Lung (tissue), 12 donors: Measurements from ENCODE around the gene SPIRE1. TPM values are rescaled to one million over a fixed set of nuclear protein-coding genes. Genes with fewer than 3 reads are reported as not detected.

ENCODE experiments used
- ATAC-seq: fragments of 200-7000 bp; cut with Tn5 transposase; one replicate; pipeline ENCODE4 v1.9.1; 2020; ENCODE audit warnings: moderate number of reproducible peaks; ENCODE audit not compliant: insufficient read depth, low FRiP score
- DNase-seq, 3 donors: peaks; one replicate each; pipeline ENCODE4 v3.0.0-alpha.2; 2013 to 2017
- H3K27ac ChIP-seq, 2 donors: one replicate each; pipeline ENCODE4 v1.5.1; 2013; ENCODE audit warnings: mild to moderate bottlenecking in 2 of 2, moderate library complexity in 2 of 2, control low read depth in 1 of 2, inconsistent platforms in 1 of 2, low read depth in 1 of 2, low read length in 1 of 2
- H3K27me3 ChIP-seq, 3 donors: one replicate each; pipeline ENCODE4 v1.5.1; 2013; ENCODE audit warnings: low read length in 2 of 3; ENCODE audit not compliant: control insufficient read depth in 3 of 3, insufficient read depth in 3 of 3
- H3K36me3 ChIP-seq, 4 donors: one replicate each; pipeline ENCODE4 v1.5.1; 2013; ENCODE audit warnings: low read length in 4 of 4, mild to moderate bottlenecking in 1 of 4, moderate library complexity in 1 of 4; ENCODE audit not compliant: control insufficient read depth in 4 of 4, insufficient read depth in 4 of 4
- H3K4me1 ChIP-seq, 5 donors: one replicate each; pipeline ENCODE4 v1.5.1; 2013; ENCODE audit warnings: low read length in 5 of 5, mild to moderate bottlenecking in 2 of 5, moderate library complexity in 1 of 5; ENCODE audit not compliant: control insufficient read depth in 5 of 5, insufficient read depth in 5 of 5
- H3K4me3 ChIP-seq: one replicate; pipeline ENCODE4 v1.5.1; 2013; ENCODE audit warnings: mild to moderate bottlenecking, control low read depth, moderate library complexity
- H3K9ac ChIP-seq, 2 donors: one replicate each; pipeline ENCODE4 v1.5.1; 2013; ENCODE audit warnings: low read length in 2 of 2, control low read depth in 1 of 2; ENCODE audit not compliant: insufficient read depth in 1 of 2
- H3K9me3 ChIP-seq, 4 donors: one replicate each; pipeline ENCODE4 v1.5.1; 2013; ENCODE audit warnings: low read length in 3 of 4, mild to moderate bottlenecking in 1 of 4, moderate library complexity in 1 of 4; ENCODE audit not compliant: control insufficient read depth in 4 of 4, insufficient read depth in 3 of 4
- WGBS, 2 donors: extraction: QIAGEN DNeasy Blood & Tissue Kit; methylation state at CpG; one replicate each; pipeline ENCODE4 v1.1.7; 2013; 5-methylcytosine and 5-hydroxymethylcytosine counted together
- polyA plus RNA-seq, 2 donors: library from polyadenylated mRNA; stranded (reverse); fragments of 200-250 nt; gene quantifications; one replicate each; pipeline ENCODE4 v1.2.1, GENCODE V29; 2013
- total RNA-seq, 2 donors: library from RNA; depleted of rRNA in 1 of 2; stranded (reverse); fragments of >200 nt in 1 of 2; gene quantifications; one replicate each; pipeline ENCODE4 v1.2.1, GENCODE V29; 2014 to 2021
- TF ChIP-seq, protein P1 (sequence below): IDR thresholded peaks from 2 replicates; pipeline ENCODE4 v1.5.1; 2012; ENCODE audit warnings: mild to moderate bottlenecking; ENCODE audit errors: control extremely low read depth, extremely low read depth
- donor health status: control.
- donor health status: control.
- donor health status: Bipolar disorder and iron deficiency.
- donor health status: healthy.
- donor health status: DM: yes; HTN: yes; CAD: no.

SPIRE1 gene
- total and polyA plus RNA-seq, 4 donors = 8.7 to 34.0 (median 14.8) TPM

DNA sequence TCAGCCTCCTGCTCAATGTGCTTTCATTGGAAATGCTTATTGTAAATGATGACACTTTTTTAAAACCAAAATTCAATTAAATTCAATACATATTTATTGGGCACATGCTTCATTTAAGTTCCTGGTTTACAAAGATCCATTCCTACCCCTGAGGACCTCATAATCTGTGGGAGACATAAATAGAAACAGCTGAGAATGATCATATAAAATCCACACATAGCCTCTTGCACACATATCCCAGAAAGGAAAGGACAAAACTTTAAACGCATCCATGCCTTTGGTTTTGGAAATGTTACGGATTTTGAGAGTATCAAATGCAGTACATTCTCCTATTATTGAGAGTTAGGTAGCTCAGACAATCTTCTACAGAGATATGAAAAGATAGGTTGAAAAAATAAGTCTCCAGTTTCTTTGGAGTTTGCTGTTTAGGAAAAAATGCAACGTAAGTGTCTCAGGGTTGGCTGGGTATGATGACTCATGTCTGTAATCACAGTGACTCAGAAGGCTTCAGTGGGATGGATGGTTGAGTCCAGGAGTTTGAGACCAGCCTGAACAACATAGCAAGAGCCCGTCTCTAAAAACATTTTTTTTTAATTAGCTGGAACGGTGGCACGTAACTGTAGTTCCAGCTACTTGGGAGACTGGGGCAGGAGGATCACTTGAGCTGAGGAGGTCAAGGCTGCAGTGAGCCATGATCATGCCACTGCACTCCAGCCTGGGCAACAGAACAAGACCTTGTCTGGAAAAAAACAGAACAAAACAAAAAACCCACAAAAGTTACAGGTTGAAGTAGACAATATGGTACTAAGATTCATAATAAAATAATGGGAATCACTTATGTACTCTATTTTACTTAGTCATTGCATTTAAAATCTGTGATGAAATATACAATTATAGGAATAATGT lies 254.1 kb downstream of the SPIRE1 start:
- DNase-seq (no peak), ATAC-seq (no peak)
- no peaks in the 10 kb centered on the region for H3K36me3 ChIP-seq
- no peak overlapping the region for H3K27ac ChIP-seq
- peaks cover 0 to 2% (median 0%) of the 10 kb centered on the region in 4 donors for H3K9me3 ChIP-seq
- peaks cover 0 to 10% (median 1%) of the 10 kb centered on the region in 5 donors for H3K4me1 ChIP-seq
- 66 to 79% methylated on average over 6 of the region's 6 CpGs for WGBS, 2 donors
- H3K4me3 ChIP-seq = no peak overlapping the region
- peaks cover 0 to 5% (median 3%) of the 10 kb centered on the region in 3 donors for H3K27me3 ChIP-seq
- TF ChIP-seq, protein P1, sequence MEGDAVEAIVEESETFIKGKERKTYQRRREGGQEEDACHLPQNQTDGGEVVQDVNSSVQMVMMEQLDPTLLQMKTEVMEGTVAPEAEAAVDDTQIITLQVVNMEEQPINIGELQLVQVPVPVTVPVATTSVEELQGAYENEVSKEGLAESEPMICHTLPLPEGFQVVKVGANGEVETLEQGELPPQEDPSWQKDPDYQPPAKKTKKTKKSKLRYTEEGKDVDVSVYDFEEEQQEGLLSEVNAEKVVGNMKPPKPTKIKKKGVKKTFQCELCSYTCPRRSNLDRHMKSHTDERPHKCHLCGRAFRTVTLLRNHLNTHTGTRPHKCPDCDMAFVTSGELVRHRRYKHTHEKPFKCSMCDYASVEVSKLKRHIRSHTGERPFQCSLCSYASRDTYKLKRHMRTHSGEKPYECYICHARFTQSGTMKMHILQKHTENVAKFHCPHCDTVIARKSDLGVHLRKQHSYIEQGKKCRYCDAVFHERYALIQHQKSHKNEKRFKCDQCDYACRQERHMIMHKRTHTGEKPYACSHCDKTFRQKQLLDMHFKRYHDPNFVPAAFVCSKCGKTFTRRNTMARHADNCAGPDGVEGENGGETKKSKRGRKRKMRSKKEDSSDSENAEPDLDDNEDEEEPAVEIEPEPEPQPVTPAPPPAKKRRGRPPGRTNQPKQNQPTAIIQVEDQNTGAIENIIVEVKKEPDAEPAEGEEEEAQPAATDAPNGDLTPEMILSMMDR = no peak
- H3K9ac ChIP-seq = no peak overlapping the region

DNA sequence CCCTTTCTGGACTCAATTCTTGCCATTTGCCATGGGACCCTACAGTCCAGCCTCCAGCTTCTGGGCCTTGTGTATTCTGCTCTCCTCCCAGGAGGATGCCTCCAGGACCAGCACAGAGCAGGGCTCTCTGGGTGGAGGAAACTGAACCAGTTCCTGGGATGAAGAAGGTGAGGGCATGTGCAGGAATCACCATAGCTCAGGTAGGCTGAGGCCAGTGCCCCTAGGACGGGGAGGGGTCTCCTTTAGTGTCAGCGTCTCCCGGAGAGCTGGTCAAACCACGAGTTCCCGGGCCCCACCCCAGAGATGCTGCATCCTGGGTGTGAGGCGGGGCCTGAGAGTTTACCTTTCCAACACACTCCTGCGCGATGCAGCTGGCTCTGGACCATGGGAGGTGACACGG lies 256.0 kb downstream of the SPIRE1 start:
- ATAC-seq (no peak), DNase-seq (no peak)
- 72 to 75% methylated on average over 9 of the region's 9 CpGs for WGBS, 2 donors
- TF ChIP-seq, protein P1 = no peak
- peaks cover 0 to 7% (median 0%) of the 10 kb centered on the region in 5 donors for H3K4me1 ChIP-seq
- H3K27me3 ChIP-seq = peaks cover 0 to 5% (median 3%) of the 10 kb centered on the region in 3 donors
- H3K4me3 ChIP-seq = no peak overlapping the region
- H3K9me3 ChIP-seq = no peaks in the 10 kb centered on the region
- no peaks in the 10 kb centered on the region for H3K36me3 ChIP-seq
- no peak overlapping the region for H3K9ac ChIP-seq
- H3K27ac ChIP-seq = no peak overlapping the region

DNA sequence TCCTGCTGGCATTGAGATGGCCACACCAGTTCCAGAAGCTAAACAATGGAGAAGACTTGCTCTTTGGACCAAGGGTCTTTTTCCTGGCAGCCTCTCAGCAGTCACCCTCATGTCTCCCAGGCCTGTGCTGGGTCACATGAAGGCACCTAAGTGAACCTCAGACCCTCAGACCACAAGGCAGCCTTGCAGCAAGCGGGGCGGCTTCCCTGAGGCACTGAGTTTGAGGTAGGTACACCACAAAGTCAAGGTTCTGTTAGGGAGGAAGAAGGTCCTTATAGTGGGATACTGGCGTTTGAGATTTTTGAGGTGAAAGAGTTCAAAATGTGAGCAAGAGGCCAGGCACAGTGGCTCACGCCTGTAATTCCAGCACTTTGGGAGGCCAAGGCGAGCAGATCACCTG lies 258.7 kb downstream of the SPIRE1 start:
- Histone ChIP-seq H3K27me3 (peaks cover 0 to 2% (median 0%) of the 10 kb centered on the region in 3 donors), H3K27ac (no peak overlapping the region), H3K36me3 (no peaks in the 10 kb centered on the region), H3K4me1 (no peaks in the 10 kb centered on the region), H3K4me3 (no peak overlapping the region), H3K9ac (no peak overlapping the region), H3K9me3 (no peaks in the 10 kb centered on the region)
- DNase-seq (no peak), ATAC-seq (no peak)
- WGBS, 2 donors = 94 to 96% methylated on average over 5 of the region's 5 CpGs
- TF ChIP-seq, protein P1 = no peak
